ENCODE results near the gene E2F2.

The E2F2 gene

GRCh38 chr1:23459338-23459757 is 71.7 kb downstream of the E2F2 start:
- in situ Hi-C loops (cut with MboI; ENCODE audit: low pct_unique_long_range_greater_than_20kb, low sequenced_read_pairs, unreplicated experiment): no loop called here
- no peak for TF ChIP-seq CTCF (IDR thresholded peaks at IDR 0.05; ENCODE audit: extremely low read depth, insufficient read depth, missing control alignments)

More at GRCh38 chr1:23459338-23459757, 71.7 kb downstream of the E2F2 start:
- no peak for DNase-seq (ENCODE audit: low spot score)

Data from GM13977 (cell line).